HG03135 (cell line): Measurements from ENCODE around the gene JCAD.
"Not testable (repeated sequence)": the region's sequence is repeated elsewhere in the genome, so short reads cannot be mapped to it uniquely, and the experiment has no call there.

Source experiments
- ATAC-seq: cut with Tn5 transposase; IDR thresholded peaks from one replicate; pipeline ENCODE4 v1.9.1; 2021; ENCODE audit warnings: mild to moderate bottlenecking, moderate library complexity; ENCODE audit not compliant: unreplicated experiment

Gene JCAD

DNA sequence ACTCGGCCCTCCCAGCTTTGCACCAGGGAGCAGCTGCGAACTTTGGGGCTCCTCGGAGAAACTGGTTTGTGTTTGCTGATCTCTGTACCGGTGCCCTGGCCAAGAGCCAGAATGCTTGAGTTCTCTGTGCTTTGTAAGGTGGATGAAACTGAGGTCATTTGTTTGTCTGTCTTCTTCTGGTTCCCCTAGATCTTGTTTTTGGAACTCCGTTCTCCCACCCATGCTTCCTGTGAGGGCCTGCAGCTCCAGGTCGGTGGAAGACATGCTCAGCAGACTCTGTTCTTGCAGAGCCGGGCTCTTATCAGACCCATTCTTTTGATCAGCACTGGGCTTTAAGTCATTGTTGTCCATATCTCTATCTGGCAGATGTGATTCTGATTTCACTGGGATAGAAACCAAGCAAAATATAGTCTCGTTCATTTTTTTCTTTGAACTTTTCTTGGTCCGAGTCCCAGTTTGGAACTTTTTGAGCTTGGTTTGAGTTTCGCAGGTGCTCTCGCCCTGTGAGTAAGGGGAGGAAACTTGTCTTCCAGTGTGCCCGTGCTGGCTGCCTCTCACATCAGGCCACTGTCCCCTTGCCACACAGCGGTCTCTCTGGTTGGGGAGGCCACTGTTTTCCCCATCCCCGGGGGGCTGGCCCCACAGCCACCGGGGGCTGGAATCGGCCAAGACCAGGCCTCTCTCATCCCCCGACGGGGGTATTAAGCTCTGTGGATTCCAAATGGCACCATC is 31.2 kb downstream of the JCAD start:
- no peak for ATAC-seq

DNA sequence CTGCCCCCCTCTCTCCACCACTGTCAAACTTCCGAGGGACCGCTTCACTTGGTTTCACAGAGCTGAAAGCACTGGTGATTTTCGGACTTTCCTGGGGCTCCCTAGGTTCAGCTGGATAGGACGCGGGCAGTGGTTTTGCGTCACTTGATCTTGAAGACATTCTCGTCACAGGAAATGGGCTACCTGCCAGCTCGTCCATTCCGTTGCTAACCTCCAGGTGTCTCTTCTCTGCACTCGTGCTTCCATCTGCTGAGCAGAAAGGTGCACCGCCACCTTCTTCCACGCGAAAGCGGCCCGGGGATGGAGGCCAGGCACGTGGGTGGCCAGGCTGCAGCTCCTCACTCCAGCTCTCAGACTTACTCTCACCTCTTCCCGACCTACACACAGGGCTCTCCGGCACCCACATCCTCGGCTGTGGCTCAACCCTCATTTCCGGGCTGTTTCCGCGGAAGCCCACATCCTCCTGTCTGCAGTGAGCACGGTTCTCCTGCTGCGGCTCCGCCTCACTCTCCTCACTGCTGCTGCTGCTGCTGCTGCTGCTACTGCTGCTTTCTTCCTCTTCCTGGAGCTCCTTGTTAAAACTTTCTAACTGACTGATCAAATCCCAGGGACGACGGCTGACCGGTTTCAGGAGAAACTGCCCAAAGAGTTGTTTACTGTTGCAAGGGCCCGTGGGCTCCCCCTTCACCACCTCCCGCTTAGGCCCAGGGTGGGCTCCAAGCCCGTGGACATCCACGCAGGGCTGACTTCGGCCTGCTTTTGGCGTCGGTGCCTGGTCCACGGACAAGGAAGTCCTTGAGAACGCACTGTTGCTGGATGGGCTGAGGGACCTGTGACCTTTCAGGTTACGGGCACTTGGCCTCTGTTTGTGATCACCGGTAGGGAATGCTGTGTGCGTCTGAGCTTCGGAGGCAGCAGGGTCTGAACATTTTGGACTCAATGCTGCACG is 32.1 kb downstream of the JCAD start:
- peak; percentile 81 for ATAC-seq

DNA sequence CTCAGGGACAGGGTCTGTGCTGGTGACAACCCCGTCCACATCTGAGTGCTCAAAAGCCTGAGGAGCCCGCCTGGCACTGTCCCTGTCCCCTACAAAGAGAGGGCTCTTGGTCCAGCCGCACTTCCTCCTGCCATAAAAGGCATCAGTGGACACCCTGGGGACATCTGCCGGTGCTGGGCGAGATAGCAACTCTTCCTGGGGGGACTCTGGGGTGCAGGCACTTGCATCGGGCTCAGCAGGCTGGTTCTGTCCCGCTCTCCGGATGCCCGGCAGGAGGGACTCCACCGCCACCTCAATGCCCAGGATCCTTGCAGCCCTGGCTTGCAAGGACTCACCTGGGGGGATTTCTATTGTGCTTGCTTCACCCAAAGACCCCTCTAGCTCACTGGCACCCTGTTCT is 32.8 kb downstream of the JCAD start:
- ATAC-seq: no peak

DNA sequence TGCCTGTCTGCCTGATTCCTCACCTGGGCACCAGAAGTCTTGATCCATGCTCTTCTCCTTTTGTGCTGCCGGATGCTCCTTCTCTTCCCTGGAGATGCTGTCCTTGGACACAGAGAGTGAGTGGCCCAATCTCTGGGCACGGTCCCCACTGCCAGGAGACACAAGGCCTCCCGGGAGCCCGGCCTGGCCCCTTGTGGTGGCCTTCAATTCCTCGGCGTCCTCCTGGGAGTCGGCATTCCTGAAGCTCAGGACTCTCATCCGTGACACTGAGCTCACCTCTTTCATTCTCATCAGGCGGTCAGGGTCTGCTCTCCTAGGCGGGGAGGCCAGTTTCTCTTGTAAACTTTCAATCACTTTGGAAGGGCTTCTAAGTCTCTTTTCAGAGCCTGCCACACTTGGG is 33.3 kb downstream of the JCAD start:
- ATAC-seq: no peak

DNA sequence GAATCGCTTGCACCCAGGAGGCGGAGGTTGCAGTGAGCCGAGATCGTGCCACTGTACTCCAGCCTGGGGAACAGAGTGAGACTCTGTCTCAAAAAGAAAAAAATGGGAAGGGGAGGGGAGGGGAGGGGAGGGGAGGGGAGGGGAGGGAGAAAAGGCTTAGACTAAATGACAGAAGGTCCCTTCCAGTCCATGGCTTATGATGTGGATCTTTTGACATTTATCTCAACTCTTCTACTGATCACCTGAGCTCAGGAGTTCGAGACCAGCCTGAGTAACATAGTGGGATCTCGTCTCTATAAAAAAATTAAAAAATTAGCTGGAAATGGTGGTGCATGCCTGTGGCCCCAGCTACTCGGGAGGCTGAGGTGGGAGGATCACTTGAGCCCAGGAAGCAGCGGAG is 34.0 kb downstream of the JCAD start:
- not testable (repeated sequence) for ATAC-seq

DNA sequence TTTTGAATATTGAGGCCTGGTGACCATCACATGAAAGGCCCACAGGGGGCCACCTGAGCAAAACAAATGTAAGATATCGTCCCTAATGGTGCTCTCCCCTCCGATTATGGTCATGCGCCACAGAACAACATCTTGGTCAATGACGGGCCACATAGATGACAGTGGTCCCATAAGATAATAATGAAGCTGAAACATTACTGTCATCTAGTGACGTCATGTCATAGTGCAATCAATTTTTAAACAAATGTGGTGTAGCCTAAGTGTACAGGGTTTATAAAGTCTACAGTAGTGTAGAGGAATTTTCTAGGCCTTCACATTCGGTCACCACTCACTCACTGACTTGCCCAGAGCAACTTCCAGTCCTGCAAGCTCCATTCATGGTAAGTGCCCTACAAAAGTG is 36.8 kb downstream of the JCAD start:
- ATAC-seq: no peak

DNA sequence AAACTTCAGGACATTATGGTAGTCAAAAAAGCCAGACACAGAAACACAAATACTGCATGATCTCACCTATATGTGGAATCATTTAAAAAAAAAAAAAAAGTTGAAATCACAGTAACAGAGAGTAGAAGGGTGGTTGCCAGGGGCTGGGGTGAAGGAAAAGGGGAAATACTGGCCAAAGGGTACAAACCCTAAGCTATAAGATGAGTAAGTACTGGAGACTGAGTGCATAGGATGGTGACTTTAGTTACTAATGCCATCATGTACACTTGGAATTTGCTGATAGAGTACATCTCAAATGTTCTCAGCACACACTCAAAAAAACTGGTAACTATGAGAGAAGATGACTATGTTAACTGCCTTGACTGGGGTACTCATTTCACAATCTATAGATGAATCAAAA is 39.9 kb downstream of the JCAD start:
- no peak for ATAC-seq

DNA sequence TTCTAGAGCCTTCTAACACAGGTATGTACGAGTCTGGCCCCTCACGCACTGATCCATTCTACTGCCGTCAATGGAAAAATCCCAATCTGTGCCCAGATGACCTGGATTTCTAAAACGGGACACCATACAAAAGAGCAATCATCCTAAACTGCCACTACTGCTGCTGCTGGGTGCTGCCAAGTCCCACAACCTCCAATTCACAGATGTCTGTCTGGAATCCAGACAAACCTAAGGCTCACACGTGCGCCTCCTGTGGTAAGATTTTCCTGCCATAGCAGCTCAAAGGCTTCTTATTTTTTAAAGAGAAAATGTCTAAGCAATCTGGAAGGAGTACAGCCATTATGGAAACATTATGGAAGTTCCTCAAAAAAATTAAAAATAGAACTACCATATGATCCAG is 40.9 kb downstream of the JCAD start:
- ATAC-seq: no peak

DNA sequence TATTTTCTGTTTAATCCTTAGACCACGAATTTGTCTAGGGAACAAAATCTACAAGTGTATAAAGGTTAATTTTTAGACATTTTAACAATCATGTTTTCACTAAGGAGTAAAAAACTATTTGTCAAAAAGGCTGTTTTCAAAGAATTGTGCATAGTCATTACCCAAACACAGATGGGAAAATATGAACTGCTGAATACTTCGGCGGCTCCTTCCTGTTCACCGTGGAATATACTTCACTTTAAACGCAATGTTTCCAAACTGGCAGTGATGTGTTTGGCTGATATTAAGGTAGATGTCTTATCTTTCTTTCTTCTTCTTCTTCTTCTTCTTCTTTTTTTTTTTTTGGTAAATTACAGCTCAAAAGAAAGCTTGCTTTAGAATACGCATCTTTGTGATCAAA is 41.4 kb downstream of the JCAD start:
- no peak for ATAC-seq

DNA sequence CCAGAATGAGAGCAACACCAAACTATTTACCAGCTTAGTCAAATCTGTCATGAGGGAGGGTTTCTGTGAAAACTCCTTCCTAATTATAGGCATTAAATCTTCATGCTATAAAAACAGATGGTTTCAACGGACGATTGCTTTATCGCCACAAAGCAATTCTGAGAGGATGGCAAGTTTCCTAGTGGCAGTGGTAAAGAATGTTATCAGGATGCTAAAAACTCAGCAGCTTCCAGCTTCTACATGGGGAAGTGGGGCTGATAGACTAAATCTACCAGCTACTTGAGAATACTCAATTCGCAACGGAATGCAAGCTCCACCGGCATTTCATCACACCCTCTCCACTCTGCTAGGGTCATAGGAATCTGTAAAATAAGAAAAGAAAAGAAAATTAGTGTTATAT is 41.8 kb downstream of the JCAD start:
- ATAC-seq: no peak

DNA sequence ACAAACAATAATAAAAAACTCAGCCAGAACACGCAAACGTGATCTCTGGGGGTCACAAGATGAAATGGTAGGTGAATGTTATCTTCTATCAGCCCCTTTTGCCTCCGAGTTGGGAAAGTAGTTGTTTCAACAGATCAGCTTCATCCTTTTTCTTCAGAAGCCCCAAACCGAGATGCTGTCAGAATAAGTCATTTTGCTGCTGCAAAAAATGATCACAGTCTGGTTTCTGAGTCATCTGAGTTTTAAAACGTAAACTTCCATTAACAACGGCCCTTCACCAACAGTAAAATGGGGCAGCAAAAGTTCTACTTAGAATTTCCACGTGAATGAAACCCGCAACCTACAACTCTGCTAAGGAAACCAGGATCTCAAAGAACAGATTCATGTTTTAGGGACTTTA is 44.9 kb downstream of the JCAD start:
- no peak for ATAC-seq

DNA sequence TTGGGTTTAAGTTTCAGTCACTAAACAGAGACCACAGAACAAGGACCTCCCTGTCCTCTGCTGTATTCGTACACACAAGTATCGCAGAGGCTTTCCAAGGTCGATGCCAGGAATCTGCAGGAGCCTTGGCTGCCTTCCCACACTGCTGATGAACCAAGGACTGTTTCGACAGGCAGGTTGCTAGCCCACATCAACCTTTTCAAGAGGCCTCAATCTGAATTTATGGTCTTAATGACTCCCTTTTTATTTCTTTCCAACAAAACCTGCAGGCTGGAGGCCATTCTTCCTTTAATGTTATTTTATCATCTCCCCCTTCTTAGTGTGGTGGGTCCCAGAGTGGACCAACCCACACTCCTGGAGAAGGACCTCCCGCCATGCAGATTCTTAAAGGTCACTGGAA is 45.6 kb downstream of the JCAD start:
- no peak for ATAC-seq

DNA sequence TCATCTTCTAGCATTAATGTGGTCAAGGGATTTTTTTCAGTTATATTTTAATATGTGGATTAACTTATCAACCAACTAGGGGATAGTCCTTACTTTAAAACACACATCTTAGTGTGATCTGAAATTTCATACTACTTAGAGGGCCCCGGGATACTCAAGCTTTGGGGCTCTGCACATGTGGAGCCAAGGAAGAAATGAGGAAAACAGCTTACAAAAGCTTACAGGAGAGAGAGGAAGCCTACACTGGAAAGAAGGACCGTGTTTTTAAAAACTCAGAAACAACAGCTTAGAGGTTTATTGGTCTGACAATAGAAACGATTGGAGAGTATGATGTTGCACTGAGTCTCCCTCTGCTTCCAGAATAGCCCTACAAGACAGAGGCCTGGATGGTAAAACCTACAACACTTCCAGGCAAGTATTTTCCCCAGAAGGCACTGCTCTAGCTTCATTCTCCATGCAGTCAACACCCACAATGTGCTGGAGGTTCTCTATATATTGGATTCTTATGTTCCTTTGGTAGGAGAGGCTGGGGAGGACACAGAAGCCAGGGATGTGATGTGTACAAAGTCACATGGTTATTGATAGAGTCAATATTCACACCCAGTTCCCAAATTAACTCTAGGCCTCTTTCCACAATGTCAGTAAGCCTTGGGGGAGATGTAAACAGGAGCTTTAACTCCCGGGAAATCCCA is 47.3 kb downstream of the JCAD start:
- no peak for ATAC-seq

DNA sequence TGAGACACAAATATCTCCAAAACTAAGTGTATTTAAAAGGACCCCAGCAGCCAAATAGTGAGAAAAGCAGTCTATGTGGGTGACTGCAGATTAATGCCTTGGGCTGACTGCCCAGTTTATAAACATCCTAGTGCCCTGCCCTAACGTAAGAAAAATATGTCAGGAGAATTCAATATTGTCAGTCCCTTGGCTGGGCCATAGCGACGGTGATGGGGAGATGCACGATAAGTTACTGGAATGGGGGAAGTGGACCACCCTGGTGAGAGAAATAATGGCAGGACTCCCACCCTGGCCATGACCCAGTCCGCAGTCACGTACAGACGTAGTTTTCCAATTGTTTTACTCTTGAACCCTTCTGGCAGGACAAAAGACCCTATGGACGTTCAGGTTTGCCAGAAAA is 48.0 kb downstream of the JCAD start:
- no peak for ATAC-seq

DNA sequence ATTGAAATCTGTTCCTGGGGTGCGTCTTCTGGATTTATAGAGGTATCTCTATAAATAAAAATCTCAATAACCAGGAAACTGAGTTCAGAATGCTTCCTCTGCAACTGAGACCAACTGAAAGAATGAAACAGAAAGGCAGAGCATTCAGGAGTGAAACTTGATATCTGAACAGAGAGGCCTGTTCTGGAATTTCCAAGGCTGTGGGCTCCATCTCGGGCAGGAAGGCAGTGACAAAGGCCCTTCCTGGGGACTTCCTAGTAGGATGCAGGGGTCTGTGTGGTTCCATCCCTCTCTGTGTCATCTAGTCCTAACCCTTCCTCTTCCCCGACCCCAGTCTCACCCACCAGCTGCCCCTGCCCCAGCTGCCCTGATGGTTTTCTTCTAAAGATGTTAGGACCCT is 52.0 kb downstream of the JCAD start:
- no peak for ATAC-seq

DNA sequence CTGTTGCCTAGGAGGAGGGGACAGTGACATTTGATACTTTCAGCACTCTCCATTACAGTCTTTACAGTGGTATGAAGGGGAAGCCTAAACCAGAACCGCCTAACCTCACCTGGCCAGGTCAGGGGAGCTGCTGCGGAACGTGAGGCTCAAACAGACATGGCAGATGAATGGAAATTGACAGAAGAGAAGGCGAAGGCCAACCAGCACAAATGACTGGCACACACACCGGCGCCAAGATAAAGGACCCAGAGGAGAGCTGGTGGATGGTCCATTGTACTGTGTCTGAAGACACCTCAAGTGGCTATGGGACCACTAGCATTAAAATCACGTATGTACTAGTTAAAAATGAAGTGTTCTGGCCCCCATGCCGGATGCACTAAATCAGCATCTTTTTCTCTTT is 53.0 kb downstream of the JCAD start:
- ATAC-seq: no peak

DNA sequence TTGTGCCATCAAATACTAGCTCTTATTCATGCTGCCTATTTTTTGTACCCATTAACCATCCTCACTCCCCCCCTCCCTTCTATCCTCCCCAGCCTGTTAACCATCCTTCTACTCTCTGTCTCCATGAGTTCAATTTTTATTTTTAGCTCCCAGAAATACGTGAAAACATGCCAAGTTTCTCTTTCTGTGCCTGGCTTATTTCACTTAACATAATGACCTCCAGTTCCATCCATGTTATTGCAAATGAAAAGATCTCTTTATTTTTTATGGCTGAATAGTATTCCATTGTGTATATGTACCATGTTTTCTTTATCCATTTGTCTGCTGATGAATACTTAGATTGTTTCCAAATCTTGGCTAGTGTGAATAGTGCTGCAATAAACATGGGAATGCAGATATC is 54.3 kb downstream of the JCAD start:
- ATAC-seq: not testable (repeated sequence)

DNA sequence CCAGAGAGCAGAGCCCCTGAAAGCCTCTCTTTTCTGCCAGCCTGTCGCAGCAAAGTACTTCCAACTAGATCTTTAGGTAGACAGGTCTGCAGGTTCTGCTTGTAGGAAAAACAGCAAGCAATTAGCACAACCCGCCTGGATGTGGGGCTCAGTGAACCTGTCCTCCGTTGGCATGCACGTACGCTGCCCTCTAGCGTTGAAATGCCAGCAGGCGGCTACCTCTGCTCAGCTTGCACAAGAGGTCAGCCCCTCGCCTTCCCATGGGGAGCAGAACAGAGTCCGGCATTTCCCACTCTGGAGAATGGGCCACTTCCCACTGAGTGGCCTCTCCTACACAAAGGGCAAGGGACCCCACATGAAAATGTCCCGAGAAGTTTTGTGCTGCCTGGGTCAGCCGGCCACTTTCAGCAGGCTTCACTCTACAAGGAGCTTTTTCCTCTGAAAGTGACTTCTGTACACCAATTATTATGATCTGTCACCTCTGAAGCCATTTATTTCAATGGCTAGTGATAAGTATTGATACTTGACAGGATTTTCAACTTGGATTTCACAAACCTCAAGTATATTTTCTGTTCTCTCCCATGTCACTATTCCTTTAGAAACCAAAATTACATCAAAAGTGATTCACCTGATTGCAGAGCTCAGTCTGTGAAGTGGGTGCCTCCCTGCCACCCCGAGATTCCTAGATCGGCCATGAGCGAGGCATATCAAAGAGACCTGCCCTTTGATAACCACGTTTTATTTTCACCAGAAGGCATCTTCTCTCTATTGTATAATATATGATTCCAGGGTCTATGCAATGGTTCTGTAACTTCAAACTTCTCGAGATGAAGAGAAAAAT is 56.7 kb downstream of the JCAD start:
- no peak for ATAC-seq

DNA sequence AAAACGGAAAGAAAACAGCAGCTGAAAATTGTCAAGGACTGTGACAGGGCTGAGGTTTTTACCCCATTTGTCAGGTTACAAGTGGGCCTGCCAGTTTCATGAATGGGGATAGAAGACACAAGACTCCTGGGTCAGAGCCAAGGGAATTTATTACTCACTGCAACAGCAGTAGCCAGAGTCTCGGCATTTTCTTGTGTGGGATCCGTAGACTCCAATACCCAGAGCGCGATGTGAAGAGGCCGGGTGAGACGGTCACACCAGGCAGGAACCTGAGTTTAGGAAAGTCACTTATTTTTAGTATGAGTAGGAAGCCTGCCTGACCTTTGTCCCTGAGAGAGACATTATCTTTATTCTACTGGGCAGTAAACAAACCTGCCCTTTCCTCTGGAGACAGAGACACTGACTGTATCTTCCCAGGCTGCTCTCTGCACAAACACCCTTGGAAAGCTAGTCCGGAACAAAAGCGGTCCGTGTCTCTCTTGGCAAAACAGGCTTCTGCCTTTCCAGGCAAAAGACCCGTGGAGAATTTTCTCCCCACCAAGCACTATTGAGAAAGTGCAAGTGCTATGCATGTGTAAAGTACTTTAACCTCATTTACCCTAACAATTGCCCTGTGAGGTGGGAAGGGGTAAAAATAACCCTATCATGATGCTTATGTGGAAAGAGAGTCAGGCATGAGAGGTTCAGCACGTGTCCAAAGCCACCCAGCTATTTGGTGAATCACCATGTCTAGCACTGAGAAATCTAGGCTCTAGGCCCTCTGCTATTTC is 58.4 kb downstream of the JCAD start:
- no peak for ATAC-seq
